HEK293 (cell line): Measurements from ENCODE around the gene ZCCHC14.

Experiments used
- ATF2 ChIP-seq: fragments of 450-650 bp; formaldehyde crosslinking; IDR thresholded peaks from 2 replicates; pipeline ENCODE4 v1.5.1; 2016; ENCODE audit warnings: missing biosample characterization, missing genetic modification characterization, low read depth
- CTCF ChIP-seq: fragments of 450-650 bp; formaldehyde crosslinking; IDR thresholded peaks from 2 replicates; pipeline ENCODE4 v1.5.1; 2016; ENCODE audit warnings: missing biosample characterization, missing genetic modification characterization
- MYNN ChIP-seq: fragments of 450-650 bp; formaldehyde crosslinking; IDR thresholded peaks from 2 replicates; pipeline ENCODE4 v1.5.1; 2016; ENCODE audit warnings: missing biosample characterization, missing genetic modification characterization, borderline replicate concordance
- PBX3 ChIP-seq: sonication (generic); formaldehyde crosslinking; IDR thresholded peaks from 2 replicates; pipeline ENCODE4 v1.8.1; 2022; ENCODE audit warnings: mild to moderate bottlenecking, moderate library complexity, missing genetic modification reagents
- REST ChIP-seq: fragments of 450-650 bp; formaldehyde crosslinking; IDR thresholded peaks from 2 replicates; pipeline ENCODE4 v1.5.1; 2016; ENCODE audit warnings: missing biosample characterization, missing genetic modification characterization
- ZBTB10 ChIP-seq: fragments of 450-650 bp; formaldehyde crosslinking; IDR thresholded peaks from 2 replicates; pipeline ENCODE4 v1.5.1; 2016; ENCODE audit warnings: missing biosample characterization, missing genetic modification characterization
- ZEB2 ChIP-seq: fragments of 450-650 bp; formaldehyde crosslinking; IDR thresholded peaks from 2 replicates; pipeline ENCODE4 v1.5.1; 2016; ENCODE audit warnings: missing biosample characterization, missing genetic modification characterization
- ZFP3 ChIP-seq: fragments of 450-650 bp; formaldehyde crosslinking; IDR thresholded peaks from 2 replicates; pipeline ENCODE4 v1.5.1; 2016; ENCODE audit warnings: low read depth, missing biosample characterization, missing genetic modification characterization
- ZNF140 ChIP-seq: fragments of 450-650 bp; formaldehyde crosslinking; IDR thresholded peaks from 2 replicates; pipeline ENCODE4 v1.5.1; 2016; ENCODE audit warnings: missing biosample characterization, missing genetic modification characterization
- ZNF174 ChIP-seq: fragments of 450-650 bp; formaldehyde crosslinking; IDR thresholded peaks from 2 replicates; pipeline ENCODE4 v1.5.0; 2017; ENCODE audit warnings: missing biosample characterization, mild to moderate bottlenecking, missing genetic modification characterization
- ZNF214 ChIP-seq: fragments of 450-650 bp; formaldehyde crosslinking; IDR thresholded peaks from 2 replicates; pipeline ENCODE4 v1.5.1; 2017; ENCODE audit warnings: missing biosample characterization, mild to moderate bottlenecking, missing genetic modification characterization, borderline replicate concordance
- ZNF391 ChIP-seq: fragments of 450-650 bp; formaldehyde crosslinking; IDR thresholded peaks from 2 replicates; pipeline ENCODE4 v1.5.1; 2016; ENCODE audit warnings: low read depth, missing biosample characterization, missing genetic modification characterization, borderline replicate concordance
- ZNF518A ChIP-seq: fragments of 450-650 bp; formaldehyde crosslinking; conservative IDR thresholded peaks from 2 replicates; pipeline ENCODE4 v1.5.1; 2016; ENCODE audit warnings: low read depth, missing biosample characterization, missing genetic modification characterization
- ZNF658 ChIP-seq: fragments of 450-650 bp; formaldehyde crosslinking; IDR thresholded peaks from 2 replicates; pipeline ENCODE4; 2016; ENCODE audit warnings: missing biosample characterization, missing genetic modification characterization

- no peak for TF ChIP-seq MYNN (tag by site-specific recombination)
- no peak for TF ChIP-seq ZBTB10 (tag by site-specific recombination)
- no peak for TF ChIP-seq CTCF (tag by site-specific recombination)
- no peak for TF ChIP-seq ZNF518A (tag by site-specific recombination)
- no peak for TF ChIP-seq ZFP3 (tag by site-specific recombination)
- TF ChIP-seq PBX3 (CRISPR knock-in tag): no peak
- peak; percentile 74 for TF ChIP-seq REST (tag by site-specific recombination)
- TF ChIP-seq ZNF174 (tag by site-specific recombination): no peak
- no peak for TF ChIP-seq ZNF140 (tag by site-specific recombination)
- no peak for TF ChIP-seq ZEB2 (tag by site-specific recombination)
- TF ChIP-seq ATF2: no peak
- no peak for TF ChIP-seq ZNF658 (tag by site-specific recombination)
- no peak for TF ChIP-seq ZNF214 (tag by site-specific recombination)
- no peak for TF ChIP-seq ZNF391 (tag by site-specific recombination)
Measured at GRCh38 chr16:87493608-87494280, 920 bp upstream of the ZCCHC14 start.
